DOHH2 (cell line): ENCODE data around the gene NYAP1.

Source experiments
- EZH2phosphoT487 ChIP-seq: fragments of 200-600 bp; sonication (generic); IDR thresholded peaks from 2 replicates; pipeline ENCODE4 v1.6.1; 2017; ENCODE audit warnings: borderline replicate concordance, mild to moderate bottlenecking, antibody characterized with exemption, low read length, moderate library complexity, mixed read lengths
- TF ChIP-seq, protein P1 (sequence below): fragments of 200-600 bp; sonication (generic); IDR thresholded peaks from one replicate; pipeline ENCODE4 v1.5.1; 2014; ENCODE audit warnings: antibody characterized with exemption, mild to moderate bottlenecking, low read depth, low read length; ENCODE audit not compliant: poor library complexity, severe bottlenecking

GRCh38 chr7:100521076-100521475 lies 37.3 kb downstream of the NYAP1 start:
- TF ChIP-seq EZH2phosphoT487: no peak
- TF ChIP-seq, protein P1, sequence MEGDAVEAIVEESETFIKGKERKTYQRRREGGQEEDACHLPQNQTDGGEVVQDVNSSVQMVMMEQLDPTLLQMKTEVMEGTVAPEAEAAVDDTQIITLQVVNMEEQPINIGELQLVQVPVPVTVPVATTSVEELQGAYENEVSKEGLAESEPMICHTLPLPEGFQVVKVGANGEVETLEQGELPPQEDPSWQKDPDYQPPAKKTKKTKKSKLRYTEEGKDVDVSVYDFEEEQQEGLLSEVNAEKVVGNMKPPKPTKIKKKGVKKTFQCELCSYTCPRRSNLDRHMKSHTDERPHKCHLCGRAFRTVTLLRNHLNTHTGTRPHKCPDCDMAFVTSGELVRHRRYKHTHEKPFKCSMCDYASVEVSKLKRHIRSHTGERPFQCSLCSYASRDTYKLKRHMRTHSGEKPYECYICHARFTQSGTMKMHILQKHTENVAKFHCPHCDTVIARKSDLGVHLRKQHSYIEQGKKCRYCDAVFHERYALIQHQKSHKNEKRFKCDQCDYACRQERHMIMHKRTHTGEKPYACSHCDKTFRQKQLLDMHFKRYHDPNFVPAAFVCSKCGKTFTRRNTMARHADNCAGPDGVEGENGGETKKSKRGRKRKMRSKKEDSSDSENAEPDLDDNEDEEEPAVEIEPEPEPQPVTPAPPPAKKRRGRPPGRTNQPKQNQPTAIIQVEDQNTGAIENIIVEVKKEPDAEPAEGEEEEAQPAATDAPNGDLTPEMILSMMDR: no peak
